Tibial artery (tissue), 4 donors: ENCODE results near the gene ANKRD9.

Source experiments
- DNase-seq, 2 donors: peaks; one replicate each; pipeline ENCODE4 v3.0.0-alpha.2; 2019
- H3K27ac ChIP-seq, 2 donors: fragments of 200-600 bp; sonication (generic) in 1 of 2; 1 replicate in 1 of 2; 2 replicates in 1 of 2; pipeline ENCODE4 v1.5.1; 2018 to 2019; ENCODE audit warnings: mild to moderate bottlenecking in 1 of 2
- H3K27me3 ChIP-seq, 2 donors: fragments of 200-600 bp; sonication (generic) in 1 of 2; one replicate each; pipeline versions ENCODE4 v1.5.1 to v1.6.0; 2016 to 2019
- H3K36me3 ChIP-seq, 3 donors: fragments of 200-600 bp; sonication (generic) in 2 of 3; one replicate each; pipeline ENCODE4 v1.5.1; 2016 to 2019; ENCODE audit warnings: mild to moderate bottlenecking in 2 of 3
- H3K4me1 ChIP-seq, 4 donors: fragments of 200-600 bp; sonication (generic) in 2 of 4; 1 replicate in 3 of 4; 2 replicates in 1 of 4; pipeline ENCODE4 v1.5.1; 2016 to 2019
- H3K4me3 ChIP-seq, 2 donors: fragments of 200-600 bp; sonication (generic) in 1 of 2; 1 replicate in 1 of 2; 2 replicates in 1 of 2; pipeline ENCODE4 v1.5.1; 2018 to 2019; ENCODE audit warnings: mild to moderate bottlenecking in 2 of 2
- H3K9me3 ChIP-seq, 3 donors: fragments of 200-600 bp; sonication (generic) in 1 of 3; one replicate each; pipeline ENCODE4 v1.5.1; 2016 to 2019
- CTCF ChIP-seq, 2 experiments: fragments of 200-600 bp in 1 of 2; fragments of 450-650 bp in 1 of 2; IDR thresholded peaks; one replicate each; pipeline ENCODE4 v1.5.1; 2017 to 2019; ENCODE audit warnings: antibody characterized with exemption in 2 of 2, mild to moderate bottlenecking in 1 of 2, moderate library complexity in 1 of 2
- intact Hi-C: fragments of 100-400 bp; cut with DNase I; formaldehyde crosslinking; loops from one replicate; pipeline ENCODE4 v1.15.0; 2023; ENCODE audit warnings: low total_unique reads

ANKRD9 gene

GRCh38 chr14:102530828-102531478 lies 21.4 kb upstream of the ANKRD9 start:
- no peaks in the 10 kb centered on the region for H3K9me3 ChIP-seq
- TF ChIP-seq CTCF (IDR thresholded peaks at IDR 0.05): no peak
- H3K4me3 ChIP-seq: no peak overlapping the region
- H3K27ac ChIP-seq: no peak overlapping the region
- H3K27me3 ChIP-seq: no peaks in the 10 kb centered on the region
- DNase-seq: no peak
- H3K36me3 ChIP-seq: no peaks in the 10 kb centered on the region
- no peaks in the 10 kb centered on the region for H3K4me1 ChIP-seq
- intact Hi-C loops: no loop called here

- intact Hi-C loops: loop anchor here (10.0 kb wide), 1 partner anchor 246 kb away; the partner anchor contains the start of gene TRAF3
- no peak for TF ChIP-seq CTCF (IDR thresholded peaks at IDR 0.05)
- no peak overlapping the region for H3K27ac ChIP-seq
- no peak overlapping the region for H3K4me3 ChIP-seq
- H3K4me1 ChIP-seq: peaks cover 0 to 15% (median 7%) of the 10 kb centered on the region in 4 donors
- H3K9me3 ChIP-seq: no peaks in the 10 kb centered on the region
- H3K27me3 ChIP-seq: no peaks in the 10 kb centered on the region
- H3K36me3 ChIP-seq: no peaks in the 10 kb centered on the region
- no peak for DNase-seq
Measured at GRCh38 chr14:102528431-102529170, 19.0 kb upstream of the ANKRD9 start.

GRCh38 chr14:102525929-102526497 lies 16.4 kb upstream of the ANKRD9 start:
- Histone ChIP-seq H3K27ac (no peak overlapping the region), H3K4me1 (peaks cover 0 to 15% (median 7%) of the 10 kb centered on the region in 4 donors), H3K27me3 (no peaks in the 10 kb centered on the region), H3K36me3 (no peaks in the 10 kb centered on the region), H3K4me3 (no peak overlapping the region), H3K9me3 (no peaks in the 10 kb centered on the region)
- intact Hi-C loops: loop anchor here (10.0 kb wide), 1 partner anchor 249 kb away; the partner anchor contains the start of gene TRAF3
- TF ChIP-seq CTCF (IDR thresholded peaks at IDR 0.05): no peak
- no peak for DNase-seq

- H3K36me3 ChIP-seq: no peaks in the 10 kb centered on the region
- H3K9me3 ChIP-seq: no peaks in the 10 kb centered on the region
- H3K27ac ChIP-seq: peak overlapping the region; percentile 69 to 72
- intact Hi-C loops: loop anchor here (10.0 kb wide), 1 partner anchor 249 kb away; the partner anchor contains the start of gene TRAF3
- H3K4me1 ChIP-seq: peaks cover 0 to 15% (median 7%) of the 10 kb centered on the region in 4 donors
- TF ChIP-seq CTCF (IDR thresholded peaks at IDR 0.05): no peak
- H3K4me3 ChIP-seq: peak overlapping the region; percentile 60 to 70
- DNase-seq: no peak
- no peaks in the 10 kb centered on the region for H3K27me3 ChIP-seq
Measured at GRCh38 chr14:102525219-102525928, 15.8 kb upstream of the ANKRD9 start.

GRCh38 chr14:102524451-102525218 lies 15.1 kb upstream of the ANKRD9 start:
- DNase-seq: peak; percentile 98 to 99
- Histone ChIP-seq H3K27ac (peak overlapping the region; percentile 69 to 72), H3K9me3 (no peaks in the 10 kb centered on the region), H3K4me1 (peaks cover 0 to 15% (median 7%) of the 10 kb centered on the region in 4 donors), H3K27me3 (no peaks in the 10 kb centered on the region), H3K36me3 (no peaks in the 10 kb centered on the region), H3K4me3 (peak overlapping the region; percentile 60 to 70)
- TF ChIP-seq CTCF (IDR thresholded peaks at IDR 0.05): peak; percentile 96 to 97
- intact Hi-C loops: loop anchor here (5.0 to 10.0 kb wide), 2 partner anchors 68 to 250 kb away; partner anchors contain the start of genes RCOR1 and TRAF3
